ENCODE data around the gene TDRD10.

The TDRD10 gene

GRCh38 chr1:154502066-154502743, at the start of gene TDRD10, which contains the start of gene SHE:
TSS of gene TDRD10 (plus strand) at chr1:154502219. CDS start at chr1:154506904, 4,685 bp downstream.
TSS of gene SHE (minus strand) at chr1:154502412. CDS start at chr1:154502026, 386 bp downstream.
- no peak for TF ChIP-seq ZFX (IDR thresholded peaks at IDR 0.05; ENCODE audit: borderline replicate concordance)
- TF ChIP-seq, protein P1, sequence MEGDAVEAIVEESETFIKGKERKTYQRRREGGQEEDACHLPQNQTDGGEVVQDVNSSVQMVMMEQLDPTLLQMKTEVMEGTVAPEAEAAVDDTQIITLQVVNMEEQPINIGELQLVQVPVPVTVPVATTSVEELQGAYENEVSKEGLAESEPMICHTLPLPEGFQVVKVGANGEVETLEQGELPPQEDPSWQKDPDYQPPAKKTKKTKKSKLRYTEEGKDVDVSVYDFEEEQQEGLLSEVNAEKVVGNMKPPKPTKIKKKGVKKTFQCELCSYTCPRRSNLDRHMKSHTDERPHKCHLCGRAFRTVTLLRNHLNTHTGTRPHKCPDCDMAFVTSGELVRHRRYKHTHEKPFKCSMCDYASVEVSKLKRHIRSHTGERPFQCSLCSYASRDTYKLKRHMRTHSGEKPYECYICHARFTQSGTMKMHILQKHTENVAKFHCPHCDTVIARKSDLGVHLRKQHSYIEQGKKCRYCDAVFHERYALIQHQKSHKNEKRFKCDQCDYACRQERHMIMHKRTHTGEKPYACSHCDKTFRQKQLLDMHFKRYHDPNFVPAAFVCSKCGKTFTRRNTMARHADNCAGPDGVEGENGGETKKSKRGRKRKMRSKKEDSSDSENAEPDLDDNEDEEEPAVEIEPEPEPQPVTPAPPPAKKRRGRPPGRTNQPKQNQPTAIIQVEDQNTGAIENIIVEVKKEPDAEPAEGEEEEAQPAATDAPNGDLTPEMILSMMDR (IDR thresholded peaks at IDR 0.05): no peak
- no peak within 1 kb of the TSS for H3K27ac ChIP-seq

DNA sequence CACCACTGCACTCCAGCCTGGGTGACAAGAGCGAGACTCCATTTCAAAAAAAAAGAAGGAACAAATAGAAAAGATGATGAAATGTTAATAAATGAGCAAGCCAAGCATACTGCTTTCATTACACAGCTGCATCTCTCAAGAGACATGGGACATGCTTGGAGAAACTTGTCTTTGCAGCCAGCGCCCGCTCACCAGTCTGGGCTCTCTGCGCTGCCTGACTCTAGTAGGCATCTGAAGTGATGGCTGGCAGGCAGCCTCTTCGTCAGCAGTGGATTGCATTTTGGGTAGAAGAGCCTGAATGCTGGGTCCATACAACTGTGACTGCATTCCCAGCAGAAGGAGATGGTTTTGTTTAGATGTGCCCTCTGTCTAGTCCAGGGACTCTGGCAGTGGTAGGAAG, 48.9 kb upstream of the TDRD10 start:
- no peak overlapping the region for H3K27ac ChIP-seq
- no peak for TF ChIP-seq ZFX (IDR thresholded peaks at IDR 0.05; ENCODE audit: borderline replicate concordance)
- TF ChIP-seq, protein P1 (IDR thresholded peaks at IDR 0.05): no peak

DNA sequence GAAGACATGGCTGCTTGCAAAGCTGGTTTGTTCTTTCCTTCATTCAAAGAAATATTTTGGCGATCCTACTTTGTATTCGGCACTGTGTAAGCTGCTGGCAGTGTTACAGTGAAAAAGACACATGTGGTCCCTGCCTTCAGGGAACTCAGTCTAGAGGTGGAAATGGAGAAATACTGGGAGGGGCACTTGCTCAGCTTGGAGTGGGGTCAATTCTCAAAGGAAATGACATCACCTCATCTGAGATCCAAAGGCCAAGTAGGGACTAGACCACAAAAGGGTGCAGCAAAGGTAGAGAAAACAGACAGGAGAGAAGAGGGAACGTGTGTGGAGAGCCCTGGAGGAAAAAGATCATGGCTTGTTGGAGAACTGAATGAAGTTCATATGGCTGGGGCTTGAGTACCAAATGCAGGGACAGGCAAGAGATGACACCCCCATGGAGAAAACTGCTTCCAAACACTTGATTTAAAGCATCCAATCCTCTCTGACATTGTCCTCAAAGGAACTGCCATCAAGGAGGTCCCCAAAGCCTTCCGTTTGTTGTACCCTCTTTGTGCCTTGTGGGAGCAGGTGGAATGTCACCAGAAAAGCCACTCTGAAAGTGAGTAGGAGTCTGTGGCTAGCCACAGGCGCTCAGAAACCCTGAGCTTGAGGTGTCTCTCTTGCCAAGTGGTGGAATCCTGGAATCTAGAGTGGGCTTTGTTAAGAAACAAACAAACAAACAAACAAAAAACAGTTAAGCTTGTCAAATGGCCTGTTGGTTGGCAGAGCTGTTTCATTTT, 48.3 kb upstream of the TDRD10 start:
- no peak for TF ChIP-seq ZFX (IDR thresholded peaks at IDR 0.05; ENCODE audit: borderline replicate concordance)
- TF ChIP-seq, protein P1 (IDR thresholded peaks at IDR 0.05): no peak
- H3K27ac ChIP-seq: no peak overlapping the region

GRCh38 chr1:154454386-154455120, 47.5 kb upstream of the TDRD10 start:
- TF ChIP-seq, protein P1 (IDR thresholded peaks at IDR 0.05): no peak
- no peak for TF ChIP-seq ZFX (IDR thresholded peaks at IDR 0.05; ENCODE audit: borderline replicate concordance)
- no peak overlapping the region for H3K27ac ChIP-seq

DNA sequence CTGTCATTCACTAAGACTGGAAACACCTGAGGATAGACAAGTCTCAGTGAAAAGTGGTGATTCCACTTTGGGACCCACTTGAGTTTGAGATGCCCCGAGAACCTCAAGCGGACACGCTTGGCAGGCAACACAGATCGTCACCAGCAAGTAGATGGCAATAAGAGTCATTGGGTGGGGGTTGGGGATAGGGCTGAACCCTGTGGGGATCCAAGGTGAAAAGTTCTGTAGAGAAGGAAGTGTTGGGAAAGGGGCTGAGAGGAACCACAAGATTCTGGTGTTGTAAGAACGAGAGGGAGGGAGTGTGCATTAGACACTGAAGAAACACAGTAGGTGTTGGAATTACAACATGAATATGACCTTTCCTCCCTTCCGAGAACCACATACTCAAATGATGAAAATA, 45.4 kb upstream of the TDRD10 start:
- no peak for TF ChIP-seq ZFX (IDR thresholded peaks at IDR 0.05; ENCODE audit: borderline replicate concordance)
- TF ChIP-seq, protein P1 (IDR thresholded peaks at IDR 0.05): no peak
- no peak overlapping the region for H3K27ac ChIP-seq

GRCh38 chr1:154459080-154459479, 42.9 kb upstream of the TDRD10 start:
- no peak overlapping the region for H3K27ac ChIP-seq
- TF ChIP-seq, protein P1 (IDR thresholded peaks at IDR 0.05): no peak
- TF ChIP-seq ZFX (IDR thresholded peaks at IDR 0.05; ENCODE audit: borderline replicate concordance): no peak

Data from 22Rv1 (cell line).